A673 (cell line): Measurements from ENCODE around the gene SCO2. TPM values are rescaled to one million over a fixed set of nuclear protein-coding genes. Genes with fewer than 3 reads are reported as not detected.

ENCODE experiments used
- BruUV-seq: library from RNA; stranded (reverse); fragments of 400-500 nt; replicated peaks from 2 replicates; lab custom pipeline; 2021; lab: Mats Ljungman, UMichigan
- CTCF ChIA-PET: fragments of 300-600 bp; sonication (Branson Sonifier 250); formaldehyde crosslinking; loops from one replicate; lab custom pipeline; 2022; ENCODE audit warnings: antibody characterized with exemption; lab: Charles Lee
- POLR2A ChIA-PET: fragments of 300-600 bp; sonication (Branson Sonifier 250); formaldehyde crosslinking; loops from one replicate; lab custom pipeline; 2022; ENCODE audit warnings: antibody characterized with exemption; ENCODE audit not compliant: low non-redundant PET; lab: Charles Lee
- DNase-seq: peaks from one replicate; pipeline ENCODE4 v3.0.0-alpha.2; 2015; ENCODE audit warnings: low spot score
- H3K27ac ChIP-seq: fragments of 200-600 bp; sonication (generic); 2 replicates; pipeline ENCODE4 v1.5.1; 2016; ENCODE audit warnings: mixed run types, low read depth, mild to moderate bottlenecking, mixed read lengths, antibody characterized with exemption, low read length; ENCODE audit not compliant: poor library complexity, severe bottlenecking
- H3K27me3 ChIP-seq: fragments of 200-600 bp; sonication (generic); replicated peaks from 2 replicates; pipeline ENCODE4 v1.6.1; 2017; ENCODE audit warnings: mixed run types, low read depth, mild to moderate bottlenecking, mixed read lengths, antibody characterized with exemption, low read length; ENCODE audit not compliant: insufficient read depth, poor library complexity
- H3K36me3 ChIP-seq: fragments of 200-600 bp; sonication (generic); 2 replicates; pipeline ENCODE4 v1.6.1; 2016; ENCODE audit warnings: mixed run types, mild to moderate bottlenecking, mixed read lengths, antibody characterized with exemption, low read length; ENCODE audit not compliant: insufficient read depth, poor library complexity, severe bottlenecking
- H3K4me1 ChIP-seq: fragments of 200-600 bp; sonication (generic); 2 replicates; pipeline ENCODE4 v1.6.1; 2017; ENCODE audit warnings: mixed run types, mild to moderate bottlenecking, mixed read lengths, antibody characterized with exemption, low read length; ENCODE audit not compliant: insufficient read depth, poor library complexity, severe bottlenecking
- H3K4me3 ChIP-seq: fragments of 200-600 bp; sonication (generic); 2 replicates; pipeline ENCODE4 v1.5.1; 2016; ENCODE audit warnings: low read depth, mixed run types, mild to moderate bottlenecking, mixed read lengths, low read length; ENCODE audit not compliant: poor library complexity, severe bottlenecking
- H3K9me3 ChIP-seq: fragments of 200-600 bp; sonication (generic); 2 replicates; pipeline ENCODE4 v1.6.1; 2016; ENCODE audit warnings: mixed run types, low read depth, mild to moderate bottlenecking, mixed read lengths, antibody characterized with exemption, low read length; ENCODE audit not compliant: poor library complexity, severe bottlenecking
- EZH2 ChIP-seq: fragments of 200-600 bp; sonication (generic); IDR thresholded peaks from 2 replicates; pipeline ENCODE4 v1.6.1; 2017; ENCODE audit warnings: borderline replicate concordance, low read depth, mild to moderate bottlenecking, mixed read lengths, antibody characterized with exemption, low read length; ENCODE audit not compliant: poor library complexity, severe bottlenecking
- intact Hi-C: fragments of 100-400 bp; cut with micrococcal nuclease; formaldehyde crosslinking; loops from one replicate; pipeline ENCODE4 v1.10.0; 2022; ENCODE audit not compliant: unreplicated experiment
- total RNA-seq: library from RNA; stranded (reverse); gene quantifications from 2 replicates; pipeline ENCODE4 v1.2.3, GENCODE V29; 2021
- TF ChIP-seq, protein P1 (sequence below): fragments of 300-800, 200-600 bp; sonication (generic); conservative IDR thresholded peaks from 2 replicates; pipeline ENCODE4 v1.5.1; 2017; ENCODE audit warnings: low read depth, mild to moderate bottlenecking, antibody characterized with exemption, low read length, moderate library complexity, mixed read lengths

SCO2 gene
- total RNA-seq, 1 experiment from 2014 or later, result 5.4 TPM

DNA sequence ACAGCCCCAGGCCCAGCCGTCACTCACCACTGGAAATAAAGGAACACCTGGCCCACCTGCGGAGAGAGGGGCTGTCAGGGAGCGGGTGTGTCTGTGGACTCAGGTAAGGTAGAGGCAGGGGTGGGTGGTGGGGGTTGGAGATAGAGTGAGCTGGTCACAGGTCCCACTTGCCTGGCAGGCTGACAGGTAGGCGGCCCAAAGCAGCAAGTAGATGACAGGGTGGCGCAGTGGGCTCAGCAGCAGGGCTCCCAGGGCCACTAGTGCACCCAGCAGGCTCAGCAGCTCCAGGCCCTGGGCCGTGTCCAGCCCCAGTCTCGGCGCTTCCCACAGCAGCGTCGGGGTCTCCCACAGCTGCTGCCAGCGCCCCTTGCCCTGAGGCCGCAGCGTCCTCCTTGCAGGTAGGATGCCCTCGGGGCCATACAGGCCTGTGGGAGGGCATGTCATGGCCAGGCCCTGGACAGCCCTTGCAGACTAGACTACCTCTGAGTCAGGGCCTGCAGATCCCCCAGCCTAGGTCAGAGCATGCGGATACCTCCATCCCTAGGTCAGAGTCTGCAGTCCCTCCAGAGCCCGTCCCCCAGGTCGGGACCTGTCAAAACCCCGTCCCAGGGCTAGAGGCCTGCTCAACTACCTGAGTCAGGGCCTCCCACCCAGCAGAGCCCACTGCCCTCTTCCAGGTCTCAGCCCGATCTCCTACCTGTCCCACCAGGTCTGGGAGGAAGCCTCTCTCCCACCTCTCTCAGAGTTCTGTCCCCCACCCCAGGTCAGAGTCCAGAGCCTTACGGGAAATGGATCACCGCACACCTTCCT lies 18.6 kb downstream of the SCO2 start:
- ChIA-PET POLR2A (no interaction called here), CTCF (interaction anchor here (1.2 kb wide), 1 partner anchor 114 kb away, joined by 3 read pairs; no protein-coding TSS in a partner anchor)
- H3K27me3 ChIP-seq, result no peaks in the 10 kb centered on the region

DNA sequence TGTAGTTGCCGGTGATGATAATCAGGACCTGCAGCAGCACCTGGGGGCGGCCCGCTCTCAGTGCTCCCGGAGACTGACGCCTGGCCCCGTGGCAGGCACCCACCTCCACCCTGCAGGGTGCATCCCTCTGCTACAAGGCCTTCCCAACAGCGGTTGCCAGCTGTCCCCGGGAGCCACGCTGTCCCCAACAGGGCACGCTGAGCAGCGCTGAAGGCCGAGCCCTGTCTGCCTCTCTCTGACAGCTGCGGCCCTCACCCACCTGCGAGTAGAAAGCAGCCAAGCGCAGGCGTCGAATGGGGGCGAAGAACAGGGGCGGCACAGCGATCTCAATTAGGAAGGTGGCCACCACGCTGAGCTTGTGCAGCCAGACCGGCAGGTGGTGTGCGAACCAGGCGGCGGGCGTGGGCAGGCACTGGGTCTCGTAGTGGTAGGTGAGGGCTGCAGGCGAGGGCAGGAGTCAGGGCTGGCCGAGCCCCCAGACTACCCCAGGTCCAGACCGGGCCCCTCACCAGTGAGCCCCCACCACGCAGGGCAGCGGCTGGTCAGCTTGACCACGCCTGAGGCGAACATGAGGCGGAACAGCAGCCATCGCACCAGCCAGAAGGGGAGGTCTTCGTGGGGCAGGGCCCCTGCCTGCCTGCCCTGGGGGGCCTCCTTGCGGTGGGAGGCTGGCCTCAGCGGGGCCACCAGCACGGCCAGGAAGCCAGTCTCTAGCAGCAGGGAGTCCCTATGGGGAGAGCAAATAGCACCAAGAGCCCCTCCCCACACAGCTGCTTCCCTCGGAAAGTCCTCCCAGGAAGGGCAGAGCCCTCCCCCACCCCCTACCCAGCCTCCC lies 19.4 kb downstream of the SCO2 start:
- CTCF ChIA-PET, result no interaction called here
- no TSS peak for BruUV-seq
- H3K27me3 ChIP-seq, result no peaks in the 10 kb centered on the region
- peak overlapping the region; percentile 99 for H3K4me3 ChIP-seq
- TF ChIP-seq, protein P1, sequence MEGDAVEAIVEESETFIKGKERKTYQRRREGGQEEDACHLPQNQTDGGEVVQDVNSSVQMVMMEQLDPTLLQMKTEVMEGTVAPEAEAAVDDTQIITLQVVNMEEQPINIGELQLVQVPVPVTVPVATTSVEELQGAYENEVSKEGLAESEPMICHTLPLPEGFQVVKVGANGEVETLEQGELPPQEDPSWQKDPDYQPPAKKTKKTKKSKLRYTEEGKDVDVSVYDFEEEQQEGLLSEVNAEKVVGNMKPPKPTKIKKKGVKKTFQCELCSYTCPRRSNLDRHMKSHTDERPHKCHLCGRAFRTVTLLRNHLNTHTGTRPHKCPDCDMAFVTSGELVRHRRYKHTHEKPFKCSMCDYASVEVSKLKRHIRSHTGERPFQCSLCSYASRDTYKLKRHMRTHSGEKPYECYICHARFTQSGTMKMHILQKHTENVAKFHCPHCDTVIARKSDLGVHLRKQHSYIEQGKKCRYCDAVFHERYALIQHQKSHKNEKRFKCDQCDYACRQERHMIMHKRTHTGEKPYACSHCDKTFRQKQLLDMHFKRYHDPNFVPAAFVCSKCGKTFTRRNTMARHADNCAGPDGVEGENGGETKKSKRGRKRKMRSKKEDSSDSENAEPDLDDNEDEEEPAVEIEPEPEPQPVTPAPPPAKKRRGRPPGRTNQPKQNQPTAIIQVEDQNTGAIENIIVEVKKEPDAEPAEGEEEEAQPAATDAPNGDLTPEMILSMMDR, result no peak
- no peak for TF ChIP-seq EZH2
- intact Hi-C loops, result no loop called here
- H3K36me3 ChIP-seq, result peaks cover 35% of the 10 kb centered on the region
- POLR2A ChIA-PET, result no interaction called here
- H3K9me3 ChIP-seq, result no peaks in the 10 kb centered on the region
- H3K4me1 ChIP-seq, result peaks cover 18% of the 10 kb centered on the region
- DNase-seq, result no peak
- no peak overlapping the region for H3K27ac ChIP-seq

More for the DNA sequence above, 18.6 kb downstream of the SCO2 start:
- intact Hi-C loops, result no loop called here
- H3K4me1 ChIP-seq, result peaks cover 18% of the 10 kb centered on the region
- no peak for TF ChIP-seq EZH2
- TF ChIP-seq, protein P1, result no peak
- H3K36me3 ChIP-seq, result peaks cover 35% of the 10 kb centered on the region
- no peak for DNase-seq
- peak overlapping the region; percentile 88 for H3K27ac ChIP-seq
- no peaks in the 10 kb centered on the region for H3K9me3 ChIP-seq
- peak overlapping the region; percentile 99 for H3K4me3 ChIP-seq
- TSS peak; percentile 44 for BruUV-seq

DNA sequence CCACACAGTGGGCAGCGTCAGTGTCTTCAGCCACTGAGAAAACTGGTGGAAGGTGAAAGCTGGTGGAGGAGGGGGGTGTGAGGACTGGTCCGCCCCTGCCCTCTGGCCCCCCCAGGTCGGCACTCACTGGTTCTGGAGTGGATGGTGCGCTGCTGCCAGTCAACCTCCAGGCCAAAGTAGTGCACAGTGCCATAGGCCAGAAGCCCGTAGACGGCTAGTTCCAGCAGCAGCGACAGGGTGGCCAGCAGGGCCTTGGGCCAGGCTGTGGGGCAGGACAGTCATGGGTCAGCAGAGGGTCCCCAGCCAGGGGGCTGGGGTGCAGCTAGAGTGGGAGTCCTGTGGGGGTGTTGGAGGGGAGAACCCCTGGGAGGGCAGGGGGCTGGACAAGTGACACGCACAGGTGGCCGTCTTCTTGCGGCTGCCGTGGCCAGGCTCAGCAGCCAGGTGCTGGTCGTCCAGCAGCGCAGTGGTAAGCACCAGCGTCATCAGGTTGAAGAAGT lies 20.1 kb downstream of the SCO2 start:
- no TSS peak for BruUV-seq
- no peaks in the 10 kb centered on the region for H3K9me3 ChIP-seq
- TF ChIP-seq EZH2, result no peak
- TF ChIP-seq, protein P1, result no peak
- no peak overlapping the region for H3K4me3 ChIP-seq
- H3K27ac ChIP-seq, result no peak overlapping the region
- peaks cover 18% of the 10 kb centered on the region for H3K4me1 ChIP-seq
- ChIA-PET POLR2A (no interaction called here), CTCF (no interaction called here)
- intact Hi-C loops, result no loop called here
- H3K36me3 ChIP-seq, result peaks cover 32% of the 10 kb centered on the region
- no peaks in the 10 kb centered on the region for H3K27me3 ChIP-seq
- DNase-seq, result no peak
